ENCODE measurements around the gene PTPRD.

Gene PTPRD

DNA sequence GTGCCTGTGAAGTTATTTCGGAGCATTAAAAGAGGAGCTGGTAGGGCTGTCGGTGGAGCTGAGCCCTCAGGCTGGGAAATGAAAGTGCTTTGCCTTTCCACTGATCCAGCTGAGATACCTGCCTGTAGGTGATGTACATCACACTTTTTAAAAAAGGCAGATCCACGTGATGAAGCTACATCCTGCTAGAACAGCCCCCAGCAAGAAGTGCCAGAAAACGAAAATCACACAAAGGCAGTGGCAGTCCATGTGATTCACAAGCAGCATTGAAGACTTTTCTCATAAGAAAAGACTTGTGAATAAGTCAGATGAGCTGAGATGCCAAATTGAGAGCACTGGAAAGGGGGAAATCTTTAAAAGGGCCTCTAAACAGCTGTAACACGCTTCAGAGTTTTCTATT lies 765.1 kb downstream of the PTPRD start:
- peak in 1 of 2 donors; percentile 5 for DNase-seq

DNA sequence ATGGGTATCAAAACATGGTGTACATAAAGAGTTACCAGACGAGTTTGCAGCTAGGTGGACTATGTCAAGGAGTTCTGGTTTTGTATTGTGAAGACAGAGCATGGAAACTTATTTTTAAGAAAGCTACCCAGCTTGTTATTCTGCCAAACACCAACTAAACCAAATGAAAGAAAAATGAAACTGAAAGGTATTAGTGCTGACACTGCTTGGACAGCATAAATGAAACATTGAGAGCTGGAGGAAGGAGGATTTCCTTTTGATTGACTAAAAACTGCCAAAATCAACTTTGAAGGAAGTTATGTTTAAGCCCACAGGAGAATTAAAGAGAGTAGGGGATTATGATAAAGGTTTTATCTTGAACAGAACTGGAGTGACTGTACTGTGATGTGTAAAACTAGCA lies 766.2 kb downstream of the PTPRD start:
- DNase-seq, result peak in 1 of 2 donors; percentile 80

DNA sequence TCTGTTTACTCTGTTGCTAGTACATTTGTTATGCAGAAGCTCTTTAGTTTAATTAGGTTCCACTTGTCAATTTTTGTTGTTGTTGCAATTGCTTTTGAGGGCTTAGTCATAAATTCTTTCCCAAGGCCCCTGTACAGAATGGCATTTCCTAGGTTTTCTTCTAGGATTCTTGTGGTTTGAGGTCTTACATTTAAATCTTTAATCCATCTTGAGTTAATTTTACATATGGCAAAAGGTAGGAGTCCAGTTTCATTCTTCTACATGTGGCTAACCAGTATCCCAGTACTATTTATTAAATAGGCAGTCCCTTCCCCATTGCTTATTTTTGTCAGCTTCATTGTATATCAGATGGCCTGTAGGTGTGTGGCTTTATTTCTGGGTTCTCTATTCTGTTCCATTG lies 792.4 kb downstream of the PTPRD start:
- DNase-seq, result no peak

DNA sequence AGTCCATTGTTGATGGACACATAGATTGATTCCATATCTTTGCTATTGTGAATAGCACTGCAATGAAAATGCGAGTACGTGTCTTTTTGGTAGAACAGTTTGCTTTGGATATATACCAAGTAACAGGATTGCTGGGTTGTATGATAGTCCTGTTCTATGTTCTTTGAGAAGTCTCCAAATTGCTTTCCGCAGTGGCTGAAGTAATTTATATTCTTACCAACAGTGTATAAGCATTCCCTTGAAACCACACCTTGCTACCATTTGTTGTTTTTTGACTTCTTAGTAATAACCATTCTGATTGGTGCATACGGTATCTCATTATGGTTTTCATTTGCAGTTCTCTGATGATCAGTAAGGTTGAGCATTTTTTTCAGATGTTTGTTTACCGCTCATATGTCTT lies 792.9 kb downstream of the PTPRD start:
- no peak for DNase-seq

DNA sequence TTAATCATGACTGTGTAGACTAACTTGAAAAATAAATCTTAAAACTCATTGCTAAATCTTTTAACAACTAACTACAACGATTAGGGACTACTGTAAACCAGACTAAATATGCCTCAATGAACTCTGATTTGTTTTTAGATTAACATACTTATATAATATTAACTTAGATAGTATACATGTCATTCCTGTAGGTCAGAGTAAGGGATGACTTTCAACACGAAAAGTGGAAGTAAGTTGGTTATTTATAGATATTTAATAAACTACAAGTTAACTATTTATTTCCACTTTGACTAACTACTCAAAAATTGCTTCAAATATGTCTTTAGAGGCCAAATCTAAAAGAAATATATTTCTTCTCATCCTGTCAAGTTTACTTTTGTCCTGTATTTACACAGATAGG lies 795.6 kb downstream of the PTPRD start:
- DNase-seq, result no peak

DNA sequence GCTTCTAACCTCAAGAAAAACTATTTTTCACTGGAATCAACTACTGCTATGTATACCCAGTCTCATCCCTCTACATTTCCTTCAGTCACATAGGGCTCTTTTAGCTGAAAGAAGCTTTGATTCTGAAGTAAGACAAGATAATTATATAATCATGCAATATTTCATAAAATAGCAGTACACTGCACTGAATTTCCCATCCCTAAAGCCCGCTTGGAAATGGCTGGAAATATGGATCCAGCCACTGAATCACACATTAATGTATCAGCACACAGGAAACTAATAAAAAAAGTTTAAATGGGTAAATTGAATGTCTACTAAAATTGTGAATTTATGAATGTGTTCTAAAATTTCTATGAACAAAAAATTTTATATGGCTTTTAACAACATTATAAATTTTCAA lies 808.7 kb downstream of the PTPRD start:
- DNase-seq, result no peak

DNA sequence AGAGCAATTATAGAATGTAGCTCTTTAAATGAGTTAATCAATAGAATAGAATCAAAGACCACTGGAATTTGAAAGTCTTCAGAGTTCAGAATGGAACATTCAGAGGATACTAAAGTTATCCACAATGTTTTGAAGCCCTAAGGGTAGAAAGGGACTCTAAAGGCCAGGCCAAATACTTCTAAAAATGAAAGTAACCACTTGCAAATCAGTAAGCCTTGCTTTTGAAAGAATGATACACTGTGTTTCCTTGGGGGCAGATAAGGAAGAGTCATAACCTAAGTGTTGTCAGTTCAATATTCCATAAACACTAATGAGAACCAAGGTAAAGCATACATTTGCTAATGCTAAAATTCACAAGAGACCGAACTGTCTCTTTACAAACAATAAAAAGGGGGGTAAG lies 813.5 kb downstream of the PTPRD start:
- DNase-seq, result no peak

DNA sequence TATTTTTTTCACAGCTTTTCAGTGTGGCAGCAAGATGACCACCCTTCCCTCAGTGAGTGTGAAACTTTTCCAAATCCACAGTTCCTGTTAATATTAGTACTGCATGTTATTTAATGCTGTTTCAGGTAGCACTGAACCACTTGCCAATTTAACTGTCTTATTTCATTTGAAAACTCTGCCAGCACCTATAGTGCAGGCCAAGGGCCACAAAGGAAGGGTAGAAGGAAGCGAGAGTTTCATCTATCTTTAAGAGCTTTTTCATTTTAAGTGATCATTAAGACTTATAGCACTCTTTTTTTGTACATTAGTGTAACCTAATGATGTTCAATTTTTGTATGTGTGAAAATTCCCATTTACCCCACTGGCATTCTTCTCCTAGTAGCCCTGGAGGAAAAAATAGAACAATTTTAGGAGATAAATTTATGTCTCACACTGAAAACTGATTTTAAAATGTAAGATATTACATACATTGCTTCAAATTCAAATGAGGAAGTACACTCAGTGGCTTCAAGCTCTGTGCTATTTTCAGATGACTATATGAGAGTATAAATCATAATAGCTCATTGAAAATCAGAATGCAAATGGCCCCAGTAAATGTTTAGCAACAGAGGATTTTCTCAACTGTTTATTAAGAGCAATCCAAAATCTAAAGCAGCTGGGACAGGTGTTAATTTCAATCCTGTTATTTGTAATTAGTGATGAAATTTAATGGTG lies 820.5 kb downstream of the PTPRD start:
- DNase-seq, result peak in 1 of 2 donors; percentile 11

DNA sequence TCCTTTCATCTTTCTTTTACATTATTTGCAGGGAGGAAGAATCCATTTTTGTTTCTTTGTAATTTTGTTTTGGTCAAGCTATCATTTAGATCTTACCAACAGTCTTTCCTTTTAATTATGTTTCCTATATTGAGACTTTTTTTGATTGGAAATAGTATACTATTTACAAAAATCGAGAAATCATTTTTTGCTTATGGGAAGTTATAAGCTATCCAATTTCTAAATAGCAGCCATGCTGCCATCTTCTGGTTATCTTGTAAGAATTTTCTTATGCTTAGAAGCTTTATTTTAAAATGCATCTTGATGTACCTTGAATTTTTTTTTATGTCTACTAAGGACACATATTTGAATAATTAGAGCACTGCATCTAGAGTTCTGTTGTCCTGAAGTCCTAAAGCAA lies 821.2 kb downstream of the PTPRD start:
- no peak for DNase-seq

DNA sequence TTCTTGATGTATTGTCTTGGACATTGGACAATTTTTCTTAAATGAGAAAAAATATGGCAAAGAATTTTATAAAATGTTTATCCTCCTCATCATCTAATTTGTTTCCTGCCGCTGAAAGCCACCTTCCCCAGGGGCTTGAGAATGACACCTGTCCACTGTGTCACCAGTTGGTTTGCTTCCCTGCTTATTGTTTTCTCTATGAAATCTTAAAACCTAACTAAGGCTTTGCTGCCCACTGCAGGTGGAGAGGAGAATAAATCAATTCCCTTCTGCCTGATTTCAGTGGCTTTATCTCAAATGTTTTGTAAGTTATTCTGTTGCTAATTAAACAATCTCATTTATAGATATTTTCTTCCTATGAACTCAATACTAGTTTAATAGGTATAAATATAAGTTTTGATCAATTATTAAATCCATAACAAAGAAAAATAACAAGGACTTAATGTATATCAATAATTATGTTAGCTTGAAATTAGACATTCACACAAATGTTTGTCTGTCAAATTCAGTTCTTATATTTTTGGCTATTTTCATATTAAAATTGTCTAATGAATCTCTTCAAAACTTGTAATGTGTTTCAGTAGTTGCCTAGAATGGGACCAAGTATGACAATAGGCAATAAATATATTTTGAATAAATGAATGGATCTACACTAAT lies 822.5 kb downstream of the PTPRD start:
- no peak for DNase-seq

DNA sequence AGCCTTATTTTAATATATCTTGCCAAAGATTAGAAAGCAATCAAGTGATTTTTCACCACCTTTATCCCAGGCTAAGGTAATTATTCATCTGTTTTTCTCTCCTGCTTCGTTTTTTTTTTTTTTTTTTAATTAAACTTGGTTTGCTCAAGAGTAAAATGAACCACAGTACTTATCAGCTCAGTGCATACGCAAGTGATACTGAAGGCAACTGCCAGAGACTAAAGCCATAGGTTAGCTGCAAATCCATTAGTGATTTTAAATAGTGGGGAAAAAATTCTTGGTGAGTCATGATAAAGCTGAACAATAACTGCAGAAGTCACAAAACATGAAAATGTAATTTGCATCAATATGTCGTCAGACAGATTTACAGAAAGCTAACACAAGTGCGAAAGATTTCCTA lies 829.1 kb downstream of the PTPRD start:
- DNase-seq, result no peak

DNA sequence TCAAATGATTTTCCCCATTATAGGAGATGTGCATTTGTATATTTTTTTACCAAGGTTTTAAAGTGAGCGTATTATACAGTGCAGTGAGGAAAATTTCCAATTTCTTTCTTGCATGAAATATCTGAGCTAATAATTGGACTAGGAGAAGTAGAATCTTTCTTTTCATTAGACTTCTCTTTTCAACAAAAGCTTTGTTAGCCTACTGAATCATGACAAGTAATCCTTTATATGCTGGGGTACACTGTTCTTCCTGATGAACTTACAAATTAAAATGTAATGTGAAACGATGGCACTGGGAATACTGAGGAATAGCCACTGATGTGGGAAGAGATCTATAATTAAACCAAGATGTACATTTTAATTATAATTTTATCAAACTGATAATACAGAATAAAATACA lies 829.6 kb downstream of the PTPRD start:
- DNase-seq, result no peak

DNA sequence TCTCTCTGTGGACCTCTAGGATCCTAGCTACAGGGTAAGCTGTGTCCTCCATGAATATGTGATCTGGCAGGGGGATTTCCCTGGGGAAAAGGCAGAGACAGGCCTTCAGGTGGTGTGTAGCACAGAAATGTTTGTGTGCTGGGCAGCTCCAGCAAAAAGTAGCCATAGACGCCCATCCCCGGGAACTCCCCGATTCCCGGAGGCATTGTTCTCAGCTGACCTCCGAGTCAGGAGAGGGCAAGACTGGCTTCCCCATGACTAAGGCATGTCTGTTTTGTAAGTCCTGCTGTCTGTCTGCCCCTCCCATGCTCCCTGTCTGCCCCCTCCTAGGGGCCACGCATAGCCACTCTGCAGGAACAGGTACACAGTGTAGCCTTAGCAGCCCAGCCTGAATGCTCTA lies 834.5 kb downstream of the PTPRD start:
- DNase-seq, result no peak

DNA sequence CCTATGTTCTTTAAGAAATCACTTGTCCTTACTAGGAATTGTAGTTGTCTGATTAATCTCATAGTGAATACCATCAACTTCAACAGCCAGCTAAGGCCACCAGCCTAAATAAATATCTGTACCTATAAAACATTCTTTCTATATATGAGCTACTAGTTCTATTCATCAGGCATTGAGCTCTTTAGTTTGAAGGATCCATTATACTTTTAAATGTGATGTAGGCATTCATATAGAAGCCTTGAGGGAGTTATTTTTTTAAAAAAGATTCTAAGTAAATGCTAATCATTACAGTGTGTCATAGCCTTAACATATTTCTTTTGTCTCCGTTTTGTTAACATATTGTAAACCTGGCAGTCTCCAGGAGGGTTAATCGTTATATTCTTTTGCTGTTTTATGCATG lies 838.3 kb downstream of the PTPRD start:
- DNase-seq, result no peak

DNA sequence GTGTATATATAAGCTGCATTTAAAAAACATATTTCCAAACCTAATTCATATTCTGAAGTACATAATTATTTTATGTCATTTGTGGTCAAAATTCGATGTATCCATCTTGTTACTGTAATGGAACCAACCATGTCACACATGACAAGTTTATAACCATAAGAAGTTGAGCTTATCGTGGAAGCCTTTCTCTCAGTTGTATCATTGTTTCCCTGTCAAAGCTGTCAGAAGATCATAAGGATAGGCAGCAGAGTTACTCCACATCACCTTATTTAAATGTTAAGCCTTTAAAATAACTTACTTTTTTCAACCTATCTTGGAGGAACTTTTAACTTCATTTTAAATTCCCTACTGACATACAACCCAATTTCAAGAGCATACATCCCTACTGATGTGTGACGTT lies 841.5 kb downstream of the PTPRD start:
- DNase-seq, result no peak

DNA sequence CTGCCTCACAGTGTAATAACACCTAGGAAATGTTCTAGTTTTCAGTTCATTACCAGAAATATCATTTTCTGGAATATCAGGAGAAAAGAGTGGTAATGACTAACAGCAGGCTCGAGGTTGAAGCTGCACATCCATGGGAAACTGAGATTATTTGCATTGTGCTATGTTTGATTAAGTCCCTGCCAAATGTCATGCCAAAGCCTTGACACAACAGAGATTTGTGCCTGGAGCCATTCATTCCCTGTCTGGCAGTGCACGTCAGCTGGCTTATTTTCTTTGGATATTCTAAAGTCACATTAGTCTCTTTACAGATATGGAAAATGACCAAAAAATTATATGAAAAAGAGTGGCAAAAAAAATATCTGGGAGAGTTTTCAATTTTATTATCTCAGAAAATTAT lies 848.0 kb downstream of the PTPRD start:
- no peak for DNase-seq

DNA sequence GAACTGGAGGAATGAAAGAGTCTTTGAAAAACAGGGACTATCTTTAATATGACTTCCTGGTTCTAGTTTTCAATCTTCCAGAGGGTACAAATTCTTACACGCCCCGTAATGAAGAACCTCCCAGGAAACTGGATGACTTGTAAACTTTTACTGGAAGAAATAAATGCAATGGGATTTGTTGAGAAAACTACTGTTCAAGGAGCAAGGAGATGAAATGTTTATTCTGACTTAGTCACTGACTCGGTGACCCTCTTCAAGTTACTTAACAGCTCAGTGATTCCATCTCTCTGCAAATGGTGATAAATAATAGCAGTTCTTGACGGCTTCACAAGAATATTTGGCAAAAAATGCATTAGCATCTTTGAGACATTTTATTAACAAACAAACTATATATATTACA lies 858.6 kb downstream of the PTPRD start:
- DNase-seq, result no peak

DNA sequence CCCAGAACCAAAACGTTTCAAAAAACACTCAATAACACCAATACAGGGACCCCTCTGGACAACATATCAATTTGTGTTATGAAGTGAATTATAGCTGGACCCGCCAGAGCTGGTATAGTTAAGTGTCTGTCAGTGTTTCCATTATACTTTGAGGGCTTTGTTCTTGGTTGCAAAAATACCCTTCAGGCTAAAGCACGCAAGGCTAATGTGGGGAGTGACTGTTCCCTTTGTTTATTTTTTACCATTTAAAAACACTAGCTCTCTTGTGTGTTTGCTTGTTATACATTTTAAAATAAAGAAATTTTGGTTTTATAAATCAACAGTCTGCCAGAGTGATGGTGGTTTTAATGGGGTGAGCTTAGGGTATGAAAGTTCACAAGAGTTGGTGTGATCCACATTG lies 859.5 kb downstream of the PTPRD start:
- no peak for DNase-seq

DNA sequence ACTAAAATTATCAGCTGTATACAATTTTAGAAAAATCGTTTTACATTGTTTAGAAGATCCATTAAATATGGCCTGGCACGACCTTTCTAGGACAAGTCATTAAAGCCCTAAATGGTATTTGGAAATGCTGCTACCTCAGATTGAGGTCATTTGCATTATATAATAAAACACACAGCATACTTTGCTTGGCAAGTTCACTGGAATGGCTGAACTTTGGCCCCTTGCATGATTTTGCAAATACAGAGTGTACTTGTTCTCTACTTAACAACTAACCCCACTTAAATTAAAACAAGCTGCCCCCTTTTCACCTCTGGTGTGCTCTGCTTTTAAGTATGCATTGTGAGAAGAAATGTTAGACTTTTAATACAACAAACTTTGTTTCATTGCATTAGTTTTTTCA lies 860.1 kb downstream of the PTPRD start:
- no peak for DNase-seq

DNA sequence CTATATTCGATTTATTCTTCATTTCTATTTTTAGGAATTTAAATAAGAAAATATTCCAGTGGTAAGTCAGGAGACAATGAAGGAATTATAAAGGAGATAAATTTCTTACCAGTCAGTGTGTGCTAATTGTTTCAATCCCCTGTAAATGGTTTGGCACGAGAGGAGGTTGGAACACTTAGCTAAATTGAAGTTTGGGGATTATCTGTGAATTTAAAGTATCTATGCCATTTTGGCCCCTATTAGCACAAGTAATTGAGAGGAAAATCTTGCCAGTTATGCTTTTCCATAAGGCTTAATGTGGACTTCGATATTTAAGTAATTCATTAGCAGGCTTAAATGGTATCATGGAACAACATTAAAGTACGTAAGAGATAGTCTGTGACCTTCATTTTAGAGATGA lies 860.8 kb downstream of the PTPRD start:
- no peak for DNase-seq

DNA sequence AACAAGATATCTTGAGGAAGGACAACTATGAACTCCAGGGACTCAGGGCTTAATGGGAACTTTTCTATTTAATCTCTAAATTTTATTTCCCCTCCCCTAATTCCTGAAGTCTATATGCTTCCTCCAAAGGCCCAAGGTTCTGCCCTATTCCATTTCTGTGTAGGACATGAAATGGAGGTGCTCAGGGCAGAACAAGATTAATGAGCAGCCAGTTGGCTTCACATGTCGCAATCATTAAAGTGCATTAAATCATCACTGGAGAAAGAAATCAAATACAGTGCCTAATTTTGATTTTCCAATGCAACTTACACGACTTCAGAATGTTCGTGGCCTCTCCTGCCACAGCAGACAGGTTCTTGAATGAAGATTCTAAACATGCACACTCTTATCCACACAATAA lies 862.1 kb downstream of the PTPRD start:
- DNase-seq, result no peak

DNA sequence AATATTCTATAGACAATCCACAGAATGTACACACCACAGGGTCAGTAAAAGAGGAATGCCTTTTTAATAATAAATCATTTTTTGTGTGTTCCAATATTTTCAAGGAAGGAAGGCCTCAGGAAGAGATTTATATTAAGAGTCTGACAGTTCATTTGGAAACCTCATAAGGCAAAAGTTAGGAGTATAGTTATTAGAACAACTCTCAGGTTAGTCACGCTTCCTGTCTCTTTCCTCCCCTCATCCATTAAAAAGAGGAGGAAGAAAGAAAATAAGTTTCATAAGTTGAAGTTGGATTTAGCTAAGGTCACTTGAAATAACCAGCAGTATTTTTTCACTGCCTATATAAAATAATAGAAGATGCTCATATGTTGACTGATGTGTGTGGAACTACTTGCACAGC lies 863.2 kb downstream of the PTPRD start:
- DNase-seq, result no peak

DNA sequence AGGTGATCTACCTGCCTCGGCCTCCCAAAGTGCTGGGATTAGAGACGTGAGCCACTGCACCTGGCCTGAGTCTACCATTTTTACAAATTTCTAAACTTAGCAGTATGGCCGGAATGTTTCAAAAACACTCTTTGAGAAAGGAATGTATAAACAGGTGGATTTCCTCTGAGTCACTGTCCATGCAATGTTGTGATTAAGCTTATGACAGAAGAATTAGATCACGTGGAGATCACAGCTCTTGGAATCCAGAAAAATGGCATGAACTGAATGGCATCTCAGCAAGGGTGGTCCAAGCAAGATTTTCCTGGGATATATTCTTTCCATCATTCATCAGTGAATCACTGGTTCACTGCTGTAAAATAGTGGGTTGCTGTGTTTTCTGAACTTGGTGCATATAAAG lies 865.0 kb downstream of the PTPRD start:
- no peak for DNase-seq

DNA sequence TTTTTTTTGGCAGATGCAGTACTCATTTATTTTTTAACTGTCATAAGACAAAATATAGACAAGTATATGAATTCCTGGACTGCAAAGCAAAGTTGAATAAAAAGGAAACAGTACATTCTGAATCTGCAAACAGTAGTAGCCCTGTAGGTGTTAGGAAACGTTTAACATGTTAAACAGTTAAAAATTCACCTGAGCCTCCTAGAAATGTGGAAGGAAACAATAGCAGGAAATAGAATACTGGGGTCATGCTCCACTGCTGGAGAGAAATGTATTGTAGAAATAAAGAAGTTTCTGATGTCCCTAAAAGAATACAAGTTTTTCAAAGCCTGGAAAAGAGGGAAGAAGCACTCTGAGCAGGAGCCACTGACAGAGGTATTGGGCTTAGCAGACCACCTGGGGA lies 866.0 kb downstream of the PTPRD start:
- no peak for DNase-seq

DNA sequence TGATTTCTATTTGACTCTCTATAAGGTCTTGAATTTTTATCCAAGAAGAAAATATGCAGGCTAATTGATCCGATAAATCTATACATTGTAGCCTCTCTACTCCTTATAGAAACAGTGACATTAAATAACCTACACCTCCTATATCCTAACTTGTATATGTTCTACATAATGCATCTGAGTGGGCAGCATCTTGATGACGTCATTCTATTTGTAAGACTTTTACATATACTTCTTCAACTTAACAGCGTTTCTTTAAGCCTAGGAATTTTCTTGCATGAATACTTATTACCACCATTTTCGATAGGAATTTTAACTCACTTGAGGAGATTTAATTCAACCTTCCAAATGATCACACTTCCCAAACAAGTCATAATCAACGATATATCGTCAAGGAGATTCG lies 869.0 kb downstream of the PTPRD start:
- no peak for DNase-seq
